B cell (primary cell): Measurements from ENCODE around the gene TULP3. TPM values are rescaled to one million over a fixed set of nuclear protein-coding genes. Genes with fewer than 3 reads are reported as not detected.

Experiments
- ATAC-seq: fragments of 200-7000 bp; cut with Tn5 transposase; one replicate; pipeline ENCODE4 v1.10.0; 2021; ENCODE audit warnings: low read depth, mild to moderate bottlenecking, moderate number of reproducible peaks, moderate library complexity
- CTCF ChIA-PET: fragments of 350-600 bp; sonication (Branson Sonifier 250); formaldehyde crosslinking; loops from one replicate; lab custom pipeline; 2021; ENCODE audit warnings: antibody characterized with exemption, inconsistent platforms; lab: Charles Lee
- POLR2A ChIA-PET: fragments of 350-600 bp; sonication (Branson Sonifier 250); formaldehyde crosslinking; loops from one replicate; lab custom pipeline; 2021; ENCODE audit warnings: antibody characterized with exemption; lab: Charles Lee
- DNase-seq: peaks from one replicate; pipeline ENCODE4 v3.0.0; 2013
- H2AFZ ChIP-seq: 2 replicates; pipeline ENCODE4 v1.6.1; 2012; ENCODE audit warnings: mild to moderate bottlenecking, low read depth, low read length; ENCODE audit not compliant: insufficient read depth, poor library complexity, severe bottlenecking
- H3K27ac ChIP-seq, 2 donors: 1 replicate in 1 of 2; 2 replicates in 1 of 2; pipeline ENCODE4 v1.5.1; 2012 to 2013; ENCODE audit warnings: low read length in 2 of 2, mild to moderate bottlenecking in 2 of 2, moderate library complexity in 1 of 2
- H3K27me3 ChIP-seq, 4 experiments: fragments of 200-600 bp in 1 of 4; sonication (generic) in 1 of 4; replicated peaks in 1 of 4; 1 replicate in 2 of 4; 2 replicates in 2 of 4; pipeline versions ENCODE4 v1.6.1 to v1.7.0; 2013 to 2016; ENCODE audit warnings: low read length in 3 of 4, mild to moderate bottlenecking in 2 of 4, mixed read lengths in 1 of 4, moderate library complexity in 1 of 4; ENCODE audit not compliant: insufficient read depth in 4 of 4, control insufficient read depth in 3 of 4; ENCODE audit errors: control extremely low read depth in 1 of 4
- H3K36me3 ChIP-seq, 2 experiments: replicated peaks in 1 of 2; 1 replicate in 1 of 2; 2 replicates in 1 of 2; pipeline versions ENCODE4 v1.6.1 to v1.7.1; 2013; ENCODE audit warnings: low read length in 1 of 2; ENCODE audit not compliant: insufficient read depth in 2 of 2, control insufficient read depth in 1 of 2; ENCODE audit errors: control extremely low read depth in 1 of 2, extremely low read depth in 1 of 2
- H3K4me1 ChIP-seq, 2 donors: fragments of 200-600 bp in 1 of 2; sonication (generic) in 1 of 2; 1 replicate in 1 of 2; 2 replicates in 1 of 2; pipeline versions ENCODE4 v1.5.1 to v1.6.1; 2013 to 2017; ENCODE audit warnings: low read length in 2 of 2; ENCODE audit not compliant: control insufficient read depth in 2 of 2, insufficient read depth in 2 of 2
- H3K4me2 ChIP-seq: replicated peaks from 2 replicates; pipeline ENCODE3; 2012; ENCODE audit warnings: mild to moderate bottlenecking, low read depth, low read length; ENCODE audit not compliant: poor library complexity, severe bottlenecking
- H3K4me3 ChIP-seq, 5 experiments: fragments of 200-600 bp in 1 of 5; sonication (generic) in 1 of 5; 1 replicate in 3 of 5; 2 replicates in 2 of 5; pipeline versions ENCODE4 v1.5.1 to v1.7.0; 2011 to 2016; ENCODE audit warnings: low read length in 4 of 5, mild to moderate bottlenecking in 4 of 5, low read depth in 2 of 5, control low read depth in 1 of 5, moderate library complexity in 1 of 5; ENCODE audit not compliant: insufficient read depth in 1 of 5; ENCODE audit errors: control extremely low read depth in 1 of 5, extremely low read depth in 1 of 5
- H3K79me2 ChIP-seq: fragments of 200-600 bp; sonication (generic); one replicate; pipeline ENCODE4 v1.6.0; 2016; ENCODE audit warnings: low read length; ENCODE audit not compliant: control insufficient read depth, insufficient read depth
- H3K9ac ChIP-seq: fragments of 200-600 bp; sonication (generic); 2 replicates; pipeline ENCODE4 v1.6.1; 2017; ENCODE audit warnings: mild to moderate bottlenecking, low read length, moderate library complexity
- H3K9me3 ChIP-seq, 3 donors: one replicate each; pipeline versions ENCODE4 v1.6.1 to v1.7.1; 2013; ENCODE audit warnings: low read length in 2 of 3; ENCODE audit not compliant: control insufficient read depth in 2 of 3, insufficient read depth in 1 of 3; ENCODE audit errors: control extremely low read depth in 1 of 3
- H4K20me1 ChIP-seq: 2 replicates; pipeline ENCODE4 v1.6.0; 2012; ENCODE audit warnings: mild to moderate bottlenecking, low read length; ENCODE audit not compliant: insufficient read depth, control insufficient read depth, poor library complexity, severe bottlenecking
- H3K27ac Mint-ChIP-seq: one replicate; pipeline ENCODE4 v1.8.0; 2021; ENCODE audit warnings: mixed read lengths
- H3K27me3 Mint-ChIP-seq: one replicate; pipeline ENCODE4 v1.8.0; 2021; ENCODE audit warnings: mixed read lengths
- H3K4me1 Mint-ChIP-seq: one replicate; pipeline ENCODE4 v1.8.0; 2021; ENCODE audit warnings: mixed read lengths
- H3K4me3 Mint-ChIP-seq: one replicate; pipeline ENCODE4 v1.8.0; 2021; ENCODE audit warnings: mixed read lengths
- H3K9me3 Mint-ChIP-seq: one replicate; pipeline ENCODE4 v1.8.0; 2022; ENCODE audit warnings: mixed read lengths; ENCODE audit not compliant: insufficient read depth
- EZH2 ChIP-seq: IDR thresholded peaks from 2 replicates; pipeline ENCODE4 v1.6.1; 2012; ENCODE audit warnings: borderline replicate concordance, low read depth, mild to moderate bottlenecking, moderate library complexity, low read length; ENCODE audit not compliant: insufficient read depth, poor library complexity, severe bottlenecking
- WGBS: methylation state at CpG from one replicate; pipeline ENCODE4 v1.1.5; 2013; ENCODE audit warnings: missing lambda C conversion rate; ENCODE audit not compliant: insufficient coverage; 5-methylcytosine and 5-hydroxymethylcytosine counted together
- intact Hi-C: fragments of 100-400 bp; cut with micrococcal nuclease; formaldehyde crosslinking; loops from one replicate; pipeline ENCODE4 v1.10.0; 2022
- polyA plus RNA-seq: library from polyadenylated mRNA; depleted of rRNA; stranded (reverse); fragments of >200 nt; gene quantifications from 2 replicates; pipeline ENCODE4 v1.2.3, GENCODE V29; 2012
- total RNA-seq, 2 donors: library from RNA; stranded (reverse); fragments of 120-200 nt in 1 of 2; gene quantifications; 1 replicate in 1 of 2; 2 replicates in 1 of 2; pipeline versions ENCODE4 v1.2.3 to v1.2.4, GENCODE V29; 2013 to 2022
- TF ChIP-seq, protein P1 (sequence below): fragments of 200-600 bp; IDR thresholded peaks from one replicate; pipeline ENCODE4 v1.8.0; 2022; ENCODE audit warnings: antibody characterized with exemption, mild to moderate bottlenecking

Gene TULP3
- total and polyA plus RNA-seq, 2 donors (not counting 1 experiment from before 2014, with no cell fraction given) = 8.3 to 9.2 TPM

GRCh38 chr12:2940564-2940963 is 49.9 kb downstream of the TULP3 start:
- Histone ChIP-seq H3K4me2 (no peak overlapping the region), H3K27ac (no peak overlapping the region), H3K79me2 (no peaks in the 10 kb centered on the region), H3K36me3 (peaks cover 0 to 3% of the 10 kb centered on the region in 2 experiments), H3K9ac (no peak overlapping the region), H2AFZ (no peak overlapping the region), H3K9me3 (no peaks in the 10 kb centered on the region), H3K4me3 (no peak overlapping the region), H3K4me1 (peaks cover 0 to 5% of the 10 kb centered on the region in 2 donors), H4K20me1 (no peaks in the 10 kb centered on the region), H3K27me3 (no peaks in the 10 kb centered on the region)
- no peak for TF ChIP-seq EZH2
- TF ChIP-seq, protein P1, sequence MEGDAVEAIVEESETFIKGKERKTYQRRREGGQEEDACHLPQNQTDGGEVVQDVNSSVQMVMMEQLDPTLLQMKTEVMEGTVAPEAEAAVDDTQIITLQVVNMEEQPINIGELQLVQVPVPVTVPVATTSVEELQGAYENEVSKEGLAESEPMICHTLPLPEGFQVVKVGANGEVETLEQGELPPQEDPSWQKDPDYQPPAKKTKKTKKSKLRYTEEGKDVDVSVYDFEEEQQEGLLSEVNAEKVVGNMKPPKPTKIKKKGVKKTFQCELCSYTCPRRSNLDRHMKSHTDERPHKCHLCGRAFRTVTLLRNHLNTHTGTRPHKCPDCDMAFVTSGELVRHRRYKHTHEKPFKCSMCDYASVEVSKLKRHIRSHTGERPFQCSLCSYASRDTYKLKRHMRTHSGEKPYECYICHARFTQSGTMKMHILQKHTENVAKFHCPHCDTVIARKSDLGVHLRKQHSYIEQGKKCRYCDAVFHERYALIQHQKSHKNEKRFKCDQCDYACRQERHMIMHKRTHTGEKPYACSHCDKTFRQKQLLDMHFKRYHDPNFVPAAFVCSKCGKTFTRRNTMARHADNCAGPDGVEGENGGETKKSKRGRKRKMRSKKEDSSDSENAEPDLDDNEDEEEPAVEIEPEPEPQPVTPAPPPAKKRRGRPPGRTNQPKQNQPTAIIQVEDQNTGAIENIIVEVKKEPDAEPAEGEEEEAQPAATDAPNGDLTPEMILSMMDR = no peak
- Mint-ChIP-seq H3K27me3 (no peaks in the 10 kb centered on the region), H3K27ac (no peak overlapping the region), H3K4me1 (peaks cover 4% of the 10 kb centered on the region), H3K4me3 (no peak overlapping the region), H3K9me3 (no peaks in the 10 kb centered on the region)
- no peak for ATAC-seq
- intact Hi-C loops = no loop called here
- DNase-seq = no peak
- 81% methylated on average over 9 of the region's 10 CpGs for WGBS
- ChIA-PET CTCF (no interaction called here), POLR2A (no interaction called here)

DNA sequence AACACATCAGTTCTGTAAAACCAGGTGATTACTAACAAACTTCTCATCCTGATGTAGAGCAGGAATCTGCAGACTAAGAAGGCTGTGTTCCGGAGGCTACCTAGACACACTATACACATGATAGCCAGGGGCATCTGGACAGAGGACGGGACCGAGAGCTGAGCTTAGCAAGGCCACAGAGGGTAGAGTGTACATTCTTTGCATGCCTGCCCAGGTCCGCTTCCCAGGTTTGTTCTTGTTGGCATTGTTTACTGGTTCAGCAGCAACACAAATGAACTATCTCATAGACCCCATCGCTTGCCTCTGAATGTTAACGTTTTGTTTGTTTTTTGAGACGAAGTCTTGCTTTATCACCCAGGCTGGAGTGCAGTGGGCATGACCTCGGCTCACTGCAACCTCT is 50.8 kb downstream of the TULP3 start:
- Mint-ChIP-seq H3K4me3 (no peak overlapping the region), H3K4me1 (peaks cover 4% of the 10 kb centered on the region), H3K27ac (no peak overlapping the region), H3K27me3 (no peaks in the 10 kb centered on the region), H3K9me3 (no peaks in the 10 kb centered on the region)
- intact Hi-C loops = no loop called here
- H3K27me3 ChIP-seq = no peaks in the 10 kb centered on the region
- H2AFZ ChIP-seq = no peak overlapping the region
- peaks cover 0 to 5% of the 10 kb centered on the region in 2 donors for H3K4me1 ChIP-seq
- TF ChIP-seq, protein P1 = no peak
- TF ChIP-seq EZH2 = no peak
- H3K4me3 ChIP-seq = no peak overlapping the region
- peaks cover 0 to 3% of the 10 kb centered on the region in 2 experiments for H3K36me3 ChIP-seq
- WGBS = 92% methylated on average over 5 of the region's 8 CpGs
- no peak overlapping the region for H3K27ac ChIP-seq
- no peak overlapping the region for H3K9ac ChIP-seq
- no peaks in the 10 kb centered on the region for H4K20me1 ChIP-seq
- H3K9me3 ChIP-seq = no peaks in the 10 kb centered on the region
- no peaks in the 10 kb centered on the region for H3K79me2 ChIP-seq
- ChIA-PET POLR2A (no interaction called here), CTCF (no interaction called here)
- ATAC-seq (no peak), DNase-seq (no peak)
- H3K4me2 ChIP-seq = no peak overlapping the region
